Central memory CD4-positive, alpha-beta T cell (primary cell): Measurements from ENCODE around the gene LIG4.
"Not testable (repeated sequence)": the region's sequence is repeated elsewhere in the genome, so short reads cannot be mapped to it uniquely, and the experiment has no call there.

ENCODE experiments used
- DNase-seq: peaks from one replicate; pipeline ENCODE4 v3.0.0; 2022
- total RNA-seq, 3 experiments: gene quantifications; one replicate each; lab custom pipeline; 2026; lab: John Stamatoyannopoulos, UW

LIG4 gene
- 13.3 to 43.3 (median 38.2) reads per million in 3 experiments for total RNA-seq

DNA sequence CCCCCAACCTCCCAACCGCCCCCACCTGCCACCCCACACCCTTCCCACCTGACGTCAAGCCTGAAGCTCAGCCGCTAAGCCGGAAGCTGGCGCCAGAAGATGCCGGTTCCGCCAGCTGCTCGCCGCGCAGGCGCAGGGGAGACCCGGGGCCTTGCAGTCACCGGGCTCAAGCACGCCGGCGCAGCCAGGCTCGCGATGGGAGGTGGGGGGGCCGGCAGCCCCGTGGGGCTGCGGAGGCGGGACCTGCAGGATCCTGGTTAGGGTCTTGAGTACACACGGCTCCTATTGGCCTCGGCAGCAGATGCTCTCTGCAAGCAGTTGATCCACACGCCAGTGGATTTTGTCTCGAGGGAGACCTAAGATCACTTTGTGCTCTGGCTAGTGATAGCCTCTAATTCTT lies at the start of gene LIG4:
LIG4 (minus strand) TSS at position 101 of the 400 bp plus-strand sequence. CDS start 4,268 bp downstream, outside the sequence.
- DNase-seq, result peak; percentile 94

- DNase-seq, result no peak
Measured at GRCh38 chr13:108263621-108264355, 48.5 kb upstream of the LIG4 start.

DNA sequence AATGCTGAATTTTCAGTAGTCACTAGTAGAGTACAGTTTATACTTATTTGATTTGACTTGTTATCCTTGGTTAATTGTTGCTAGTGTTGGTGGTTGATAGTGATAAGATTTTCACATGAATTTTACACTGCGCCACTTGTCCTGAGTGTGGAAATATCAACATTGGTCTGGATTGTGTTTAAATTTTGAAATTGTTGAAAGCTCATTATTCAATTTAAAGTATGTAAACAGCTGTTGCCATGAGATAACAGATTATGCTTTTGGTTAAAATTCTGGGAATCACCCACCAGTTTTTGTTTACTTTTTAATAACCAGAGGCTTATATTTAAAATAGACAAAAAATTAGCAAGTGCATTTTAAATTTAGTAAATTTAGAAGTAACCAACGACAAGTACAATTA lies 41.9 kb upstream of the LIG4 start:
- no peak for DNase-seq

- no peak for DNase-seq
Measured at GRCh38 chr13:108249150-108249549, 33.8 kb upstream of the LIG4 start.

GRCh38 chr13:108230377-108230776 lies 15.0 kb upstream of the LIG4 start:
- DNase-seq, result no peak

DNA sequence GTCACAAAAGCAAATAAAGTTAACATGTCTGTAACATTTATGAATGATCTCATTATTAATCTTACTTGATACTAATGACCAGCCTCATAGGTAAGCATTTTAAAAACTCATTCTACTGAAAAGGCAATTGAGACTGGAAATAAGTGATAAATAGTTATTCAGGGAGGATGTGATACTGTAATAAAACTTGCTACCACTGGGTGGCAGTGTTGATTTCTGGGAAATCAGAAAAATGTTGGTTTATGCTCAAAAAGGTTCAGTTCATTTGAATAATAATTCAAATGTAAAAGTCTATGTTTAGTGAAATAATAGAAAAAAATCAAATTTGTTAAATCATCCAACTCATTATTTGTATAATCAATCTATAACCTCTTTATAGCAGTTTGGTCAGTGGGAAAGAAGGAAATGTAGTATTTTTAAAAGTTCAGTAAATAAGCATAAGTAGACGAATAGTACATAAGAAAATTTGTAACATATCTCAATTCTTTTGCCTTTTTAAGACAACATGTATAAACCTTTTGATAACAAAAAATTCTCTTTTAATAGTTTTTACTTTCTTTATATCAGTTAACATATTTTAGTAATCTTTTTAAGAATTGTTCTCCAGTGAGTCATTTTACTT lies 12.4 kb upstream of the LIG4 start:
- DNase-seq, result peak; percentile 42

DNA sequence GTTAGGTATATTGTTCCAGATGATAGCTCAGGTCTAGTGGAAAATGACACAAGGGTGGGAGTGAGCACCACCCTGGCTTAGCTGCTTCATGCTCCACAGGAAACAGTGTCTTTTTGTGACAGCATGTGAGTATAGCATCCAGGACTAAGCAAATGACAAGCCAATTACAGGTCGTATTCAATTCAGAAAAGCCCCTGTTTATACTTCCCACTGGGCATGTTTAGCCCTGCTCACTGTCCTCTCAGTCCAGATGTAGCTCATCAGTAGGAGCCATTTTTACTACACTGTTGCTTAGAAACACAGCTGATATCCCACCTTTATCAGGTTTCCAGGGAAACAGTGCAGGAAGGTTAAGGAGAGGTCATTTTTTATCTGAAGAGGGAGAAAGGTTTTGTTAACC lies 10.8 kb upstream of the LIG4 start:
- no peak for DNase-seq

GRCh38 chr13:108225440-108225839 lies 10.1 kb upstream of the LIG4 start:
- DNase-seq, result peak; percentile 31

- no peak for DNase-seq
Measured at GRCh38 chr13:108223687-108224503, 8.6 kb upstream of the LIG4 start.

- no peak for DNase-seq
Measured at GRCh38 chr13:108220041-108220440, 4.7 kb upstream of the LIG4 start.

DNA sequence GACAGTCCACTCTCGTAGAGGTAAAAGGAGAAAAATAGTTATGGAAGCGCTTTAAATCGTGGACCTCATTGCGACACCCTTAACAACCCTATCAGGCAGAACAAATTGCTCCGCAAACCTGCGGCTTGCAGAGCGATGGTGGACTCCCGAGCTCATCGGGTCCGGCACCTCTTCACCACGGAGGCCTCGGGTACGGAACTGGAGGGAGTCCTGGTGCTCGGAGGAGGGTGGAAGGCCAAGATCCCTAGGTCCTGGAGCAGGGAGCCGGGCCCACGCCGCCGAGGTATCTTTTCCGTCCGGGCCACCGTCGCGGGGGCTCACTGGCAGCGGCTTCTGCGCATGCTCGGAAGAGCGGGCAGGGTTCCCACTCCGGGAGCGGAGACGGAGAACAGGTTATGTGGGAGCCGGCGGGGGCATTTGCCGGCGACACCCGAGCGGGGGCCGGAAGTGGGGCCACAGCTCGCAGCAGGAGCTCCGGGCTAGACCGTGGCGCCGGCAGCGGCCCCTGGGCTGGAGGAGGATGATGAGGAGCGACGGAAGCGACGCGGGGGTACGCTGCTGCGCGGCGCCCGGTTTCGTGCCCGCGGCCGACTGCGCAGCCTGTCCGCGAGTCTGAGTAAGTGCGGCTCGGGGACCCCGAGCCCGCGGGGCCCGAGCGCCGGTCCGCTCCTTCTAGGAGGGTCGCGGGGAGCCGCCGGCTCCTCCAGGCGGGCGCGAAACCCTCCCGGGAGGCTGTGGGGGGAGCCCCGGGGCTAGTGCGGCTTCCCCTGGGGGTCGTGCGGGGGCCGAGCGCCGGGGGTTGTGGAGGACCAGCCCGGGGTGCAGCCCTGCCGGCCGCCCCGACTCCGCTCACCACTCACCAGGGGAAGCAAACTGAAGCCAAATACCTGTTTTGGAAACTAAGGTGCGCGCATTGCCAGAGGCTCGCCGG lies 3.0 kb upstream of the LIG4 start, which contains the start of gene ABHD13:
ABHD13 (plus strand) TSS at position 349 of the 931 bp plus-strand sequence. CDS start 10,827 bp downstream, outside the sequence.
- DNase-seq, result peak; percentile 93

DNA sequence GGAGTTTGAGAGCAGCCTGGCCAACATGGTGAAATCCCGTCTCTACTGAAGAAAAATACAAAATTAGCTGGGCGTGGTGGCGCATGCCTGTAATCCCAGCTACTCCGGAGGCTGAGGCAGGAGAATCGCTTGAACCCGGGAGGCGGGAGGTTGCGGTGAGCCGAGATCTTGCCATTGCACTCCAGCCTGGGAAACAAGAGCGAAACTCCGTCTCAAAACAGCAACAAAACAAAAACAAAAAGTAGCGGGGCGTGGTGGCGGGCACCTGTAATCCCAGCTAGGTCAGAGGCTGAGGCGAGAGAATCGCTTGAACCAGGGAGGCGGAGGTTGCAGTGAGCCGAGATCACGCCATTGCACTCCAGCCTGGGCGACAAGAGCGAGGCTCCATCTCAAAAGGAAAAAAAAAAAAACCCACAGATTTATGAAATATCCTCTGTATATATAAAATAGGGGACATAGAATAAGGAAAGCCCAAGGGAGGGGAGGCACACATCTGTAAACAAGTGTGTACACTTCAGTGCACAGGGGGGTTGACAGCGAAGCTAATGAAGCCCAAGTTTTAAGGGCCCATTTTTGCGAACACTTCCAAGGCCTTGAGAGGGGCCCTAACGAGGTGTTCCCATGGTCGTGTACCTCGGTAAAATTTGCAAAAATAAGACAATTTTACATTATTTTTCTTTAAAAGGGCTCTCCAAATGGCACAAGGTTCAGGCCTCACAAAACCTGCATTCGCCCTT lies 2.1 kb upstream of the LIG4 start:
- not testable (repeated sequence) for DNase-seq

DNA sequence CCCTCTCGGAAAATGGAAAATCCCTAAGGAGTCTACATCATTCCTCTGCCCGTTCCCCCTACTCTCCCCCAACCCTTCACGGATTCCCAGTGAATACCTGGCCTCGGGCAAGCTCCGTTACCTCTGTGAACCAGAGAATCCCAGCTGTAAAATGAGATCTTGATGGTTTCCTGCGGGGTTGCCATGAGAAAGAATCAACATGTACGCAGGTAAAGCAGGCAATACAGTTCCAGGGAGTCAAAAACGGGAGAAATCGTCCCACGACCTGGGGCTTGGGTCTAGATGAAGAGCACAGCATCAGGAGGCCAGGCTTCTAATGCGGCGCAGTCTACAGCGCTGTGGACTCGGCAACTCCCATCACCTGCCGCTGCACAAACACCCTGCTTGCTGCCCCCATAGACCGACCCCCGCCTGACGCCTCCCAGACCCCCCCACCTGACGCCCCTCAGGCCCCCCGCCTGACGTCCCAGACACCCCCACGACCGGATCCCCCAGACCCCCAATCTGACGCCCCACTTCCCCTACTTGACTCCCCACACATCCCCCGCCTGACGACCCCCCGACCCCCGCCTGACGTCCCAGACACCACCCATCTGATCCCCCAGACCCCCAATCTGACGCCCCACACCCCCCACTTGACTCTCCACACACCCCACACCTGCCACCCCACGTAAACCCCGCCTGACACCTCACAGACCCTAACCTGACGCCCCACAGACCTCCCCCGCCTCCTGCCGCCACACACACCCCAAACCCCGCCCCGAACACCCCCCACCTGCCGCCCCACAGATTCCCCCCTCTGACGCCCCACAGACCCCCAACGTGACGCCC lies 680 bp downstream of the LIG4 start:
- DNase-seq, result peak; percentile 60

DNA sequence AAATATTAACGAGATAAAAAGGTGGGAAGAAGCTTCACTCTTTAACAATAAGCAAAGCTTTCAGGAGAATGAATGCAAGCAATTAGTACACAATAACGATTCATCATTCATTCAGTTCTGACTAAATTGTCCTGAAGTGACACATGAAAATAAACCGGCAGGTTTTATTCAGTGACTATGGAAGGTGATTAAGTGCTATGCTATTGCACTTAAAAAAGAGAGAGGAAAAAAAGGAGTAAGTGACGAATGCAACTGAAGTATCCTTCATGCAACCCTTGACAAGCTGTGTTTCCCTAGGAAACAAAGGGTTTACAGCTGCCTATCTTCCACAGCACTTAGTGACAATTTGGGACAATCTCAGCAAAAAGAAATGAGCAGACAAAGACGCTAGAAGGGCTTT lies 1.4 kb downstream of the LIG4 start:
- DNase-seq, result no peak

- DNase-seq, result no peak
Measured at GRCh38 chr13:108212886-108213285, 2.5 kb downstream of the LIG4 start.

DNA sequence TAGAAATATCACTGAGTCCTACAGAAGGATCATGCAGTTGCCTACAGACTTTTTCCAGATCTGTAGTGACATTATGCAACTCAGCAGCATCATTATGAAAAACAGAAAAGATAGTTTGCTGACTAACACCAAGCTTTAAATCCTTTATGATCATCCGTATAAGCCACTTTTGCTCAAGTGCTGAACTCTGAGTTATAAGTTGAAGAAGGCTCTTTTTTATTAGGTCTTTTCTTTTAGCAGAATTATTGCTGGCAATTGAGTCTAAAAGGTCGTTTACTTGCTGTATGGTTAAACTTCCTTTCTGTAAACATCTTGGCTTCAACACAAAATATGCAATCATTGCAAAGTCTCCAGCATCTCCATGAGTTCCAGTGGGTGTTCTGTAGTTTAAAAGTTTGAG lies 4.8 kb downstream of the LIG4 start:
- no peak for DNase-seq

- DNase-seq, result no peak
Measured at GRCh38 chr13:108200781-108201398, 14.4 kb downstream of the LIG4 start.

GRCh38 chr13:108195861-108196260 lies 19.5 kb downstream of the LIG4 start:
- no peak for DNase-seq

- DNase-seq, result no peak
Measured at GRCh38 chr13:108195146-108195545, 20.2 kb downstream of the LIG4 start.

- no peak for DNase-seq
Measured at GRCh38 chr13:108194435-108194936, 20.9 kb downstream of the LIG4 start.
